8988T (cell line): ENCODE measurements around the gene ABCA10.
"Not testable (repeated sequence)": the region's sequence is repeated elsewhere in the genome, so short reads cannot be mapped to it uniquely, and the experiment has no call there.

Source experiments
- DNase-seq: peaks from one replicate; pipeline ENCODE4 v3.0.0; 2011

The ABCA10 gene, protein sequence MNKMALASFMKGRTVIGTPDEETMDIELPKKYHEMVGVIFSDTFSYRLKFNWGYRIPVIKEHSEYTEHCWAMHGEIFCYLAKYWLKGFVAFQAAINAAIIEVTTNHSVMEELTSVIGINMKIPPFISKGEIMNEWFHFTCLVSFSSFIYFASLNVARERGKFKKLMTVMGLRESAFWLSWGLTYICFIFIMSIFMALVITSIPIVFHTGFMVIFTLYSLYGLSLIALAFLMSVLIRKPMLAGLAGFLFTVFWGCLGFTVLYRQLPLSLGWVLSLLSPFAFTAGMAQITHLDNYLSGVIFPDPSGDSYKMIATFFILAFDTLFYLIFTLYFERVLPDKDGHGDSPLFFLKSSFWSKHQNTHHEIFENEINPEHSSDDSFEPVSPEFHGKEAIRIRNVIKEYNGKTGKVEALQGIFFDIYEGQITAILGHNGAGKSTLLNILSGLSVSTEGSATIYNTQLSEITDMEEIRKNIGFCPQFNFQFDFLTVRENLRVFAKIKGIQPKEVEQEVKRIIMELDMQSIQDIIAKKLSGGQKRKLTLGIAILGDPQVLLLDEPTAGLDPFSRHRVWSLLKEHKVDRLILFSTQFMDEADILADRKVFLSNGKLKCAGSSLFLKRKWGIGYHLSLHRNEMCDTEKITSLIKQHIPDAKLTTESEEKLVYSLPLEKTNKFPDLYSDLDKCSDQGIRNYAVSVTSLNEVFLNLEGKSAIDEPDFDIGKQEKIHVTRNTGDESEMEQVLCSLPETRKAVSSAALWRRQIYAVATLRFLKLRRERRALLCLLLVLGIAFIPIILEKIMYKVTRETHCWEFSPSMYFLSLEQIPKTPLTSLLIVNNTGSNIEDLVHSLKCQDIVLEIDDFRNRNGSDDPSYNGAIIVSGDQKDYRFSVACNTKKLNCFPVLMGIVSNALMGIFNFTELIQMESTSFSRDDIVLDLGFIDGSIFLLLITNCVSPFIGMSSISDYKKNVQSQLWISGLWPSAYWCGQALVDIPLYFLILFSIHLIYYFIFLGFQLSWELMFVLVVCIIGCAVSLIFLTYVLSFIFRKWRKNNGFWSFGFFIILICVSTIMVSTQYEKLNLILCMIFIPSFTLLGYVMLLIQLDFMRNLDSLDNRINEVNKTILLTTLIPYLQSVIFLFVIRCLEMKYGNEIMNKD (N-terminal part only)

DNA sequence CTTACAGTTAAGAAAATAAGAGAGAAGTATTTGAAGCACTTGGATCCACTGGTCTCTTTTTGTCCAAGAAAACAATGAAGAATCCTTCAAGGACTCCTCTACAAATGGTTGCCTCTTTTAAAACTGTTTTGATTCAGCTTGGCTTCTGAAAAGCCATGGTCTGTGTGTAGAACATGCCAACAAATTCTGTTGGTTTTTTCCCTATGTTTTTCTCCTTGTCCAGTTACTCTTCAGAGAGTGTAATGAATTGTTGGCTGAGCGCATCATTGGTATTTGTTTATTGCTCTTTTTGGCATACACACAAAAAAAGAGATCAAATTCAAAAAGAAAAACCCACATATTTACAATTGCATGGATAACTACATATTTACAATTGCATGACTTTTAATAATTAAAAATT, at the start of gene ABCA10:
Gene ABCA10, minus strand, starts transcription at position 249 of the 400 bp plus-strand sequence. CDS start 3,466 bp downstream, outside the sequence.
- no peak for DNase-seq

DNA sequence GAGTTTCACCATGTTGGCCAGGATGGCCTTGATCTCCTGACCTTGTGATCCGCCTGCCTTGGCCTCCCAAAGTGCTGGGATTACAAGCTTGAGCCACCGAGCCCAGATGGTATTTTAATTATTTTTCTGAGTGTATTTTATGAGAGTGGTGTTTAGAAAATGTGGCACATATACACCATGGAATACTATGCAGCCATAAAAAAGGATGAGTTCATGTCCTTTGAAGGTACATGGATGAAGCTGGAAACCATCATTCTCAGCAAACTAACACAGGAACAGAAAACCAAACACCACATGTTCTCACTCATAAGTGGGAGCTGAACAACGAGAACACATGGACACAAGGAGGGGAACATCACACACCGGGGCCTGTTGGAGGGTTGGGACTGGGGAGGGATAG, 47.7 kb upstream of the ABCA10 start:
- DNase-seq, result not testable (repeated sequence)

DNA sequence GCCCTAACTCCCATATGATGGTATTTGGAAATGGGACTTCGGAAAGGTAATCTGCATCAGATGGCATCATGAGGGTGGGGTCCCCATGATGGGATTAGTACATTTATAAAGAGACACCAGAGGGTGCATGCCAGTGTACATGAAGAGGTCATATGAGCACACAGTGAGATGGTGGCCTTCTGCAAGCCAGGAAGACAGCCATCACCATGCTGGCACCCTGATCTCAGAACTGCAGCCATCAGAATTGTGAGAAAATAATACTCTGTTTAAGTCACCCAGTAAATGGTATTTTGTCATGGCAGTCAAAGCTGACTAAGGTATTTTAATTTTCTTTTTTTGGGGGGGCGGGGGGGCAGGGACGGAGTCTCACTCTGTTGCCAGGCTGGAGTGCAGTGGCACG, 47.1 kb upstream of the ABCA10 start:
- DNase-seq, result no peak

DNA sequence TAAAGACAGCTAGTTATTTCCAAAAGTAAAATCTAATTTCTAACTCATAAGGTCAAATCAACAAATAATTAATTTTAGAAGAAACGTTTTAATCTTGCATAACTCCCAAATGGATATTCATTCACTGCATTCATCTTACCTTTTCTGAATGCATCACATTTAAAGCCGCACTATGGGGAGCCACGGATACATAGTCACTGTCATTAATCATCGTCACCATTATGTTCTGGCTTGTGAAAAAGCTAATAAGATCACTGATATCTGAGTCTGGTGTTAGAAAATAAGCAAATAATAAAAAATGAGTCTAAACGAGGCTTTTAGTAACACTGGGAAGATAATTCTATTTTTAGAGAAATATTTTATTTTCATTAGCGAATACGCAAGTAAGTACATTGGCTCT, 42.4 kb upstream of the ABCA10 start:
- no peak for DNase-seq

DNA sequence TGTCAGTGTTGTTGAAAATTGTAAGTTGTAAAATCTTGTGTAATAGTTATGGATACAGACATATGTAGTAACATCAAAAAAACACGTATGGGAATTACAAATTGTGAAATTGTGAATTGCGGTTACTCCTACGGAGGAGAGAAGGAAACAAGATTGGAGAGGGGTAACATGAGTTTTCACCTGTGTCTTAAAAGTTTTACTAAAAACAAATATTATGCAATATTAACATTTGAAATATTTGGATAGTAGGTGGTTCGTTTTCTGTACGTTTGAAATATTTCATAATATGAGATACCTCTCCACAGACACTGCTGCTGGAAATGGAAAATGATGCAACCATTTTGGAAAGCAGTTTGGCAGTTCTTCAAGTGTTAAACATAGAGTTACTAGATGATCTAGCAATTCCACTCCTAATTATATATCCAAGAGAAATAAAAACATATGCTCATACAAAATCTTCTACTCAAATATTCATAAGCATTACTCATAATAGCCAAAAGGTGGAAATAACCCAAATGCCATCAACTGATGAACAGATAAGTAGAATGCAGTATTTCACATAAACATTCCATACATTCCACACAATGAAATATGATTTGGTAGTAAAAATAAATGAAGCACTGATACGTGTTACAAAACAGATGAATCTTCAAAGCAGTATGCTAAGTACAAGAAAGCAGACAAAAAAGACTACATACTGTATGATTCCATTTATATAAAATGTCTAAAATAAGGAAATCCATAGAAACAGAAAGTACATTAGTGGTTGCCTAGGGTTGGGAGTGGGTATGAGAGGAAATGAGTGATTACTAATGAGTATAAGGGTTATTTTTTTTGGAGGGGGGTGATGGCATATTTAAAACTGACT, 40.7 kb upstream of the ABCA10 start:
- no peak for DNase-seq

DNA sequence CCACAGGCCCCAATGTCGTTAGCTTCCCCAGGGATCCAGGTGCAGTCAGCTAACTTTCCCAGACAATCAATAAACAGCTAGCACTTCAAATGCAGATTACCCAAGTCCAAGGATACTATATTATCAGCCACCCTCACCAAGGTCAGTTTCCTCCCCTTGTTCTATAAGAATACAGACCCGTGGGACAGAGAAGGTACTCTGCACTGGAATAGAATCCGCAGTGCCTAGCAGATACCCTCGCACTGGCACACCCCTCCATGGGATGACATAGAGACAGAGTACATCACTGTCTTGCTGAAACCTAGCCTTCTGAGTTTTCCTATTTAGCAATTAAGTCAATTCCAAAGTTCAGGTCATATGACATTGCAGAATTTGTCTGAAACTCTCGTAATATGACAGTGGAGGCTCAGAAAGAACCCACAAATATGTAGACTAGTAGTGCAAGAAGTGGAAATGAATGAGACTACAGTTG, 40.0 kb upstream of the ABCA10 start:
- DNase-seq, result no peak

DNA sequence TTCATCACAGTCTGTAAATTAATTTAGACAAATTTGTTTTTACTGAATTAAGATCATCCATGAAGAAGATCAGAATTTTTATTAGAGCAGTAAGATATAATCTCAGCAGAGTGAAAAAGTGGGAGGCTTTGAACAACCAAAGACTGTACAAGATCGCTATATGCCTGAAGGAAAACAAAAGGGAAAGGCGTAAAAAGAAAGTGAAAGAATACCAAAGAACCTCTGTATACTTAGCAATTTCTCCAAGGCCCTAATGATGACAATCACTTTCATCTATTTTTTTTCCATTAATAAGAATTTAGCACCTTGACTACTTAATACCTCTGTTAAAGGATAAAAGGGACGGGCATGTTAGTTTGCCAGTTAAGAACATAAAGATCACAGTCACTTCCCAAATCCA, 38.6 kb upstream of the ABCA10 start:
- no peak for DNase-seq

DNA sequence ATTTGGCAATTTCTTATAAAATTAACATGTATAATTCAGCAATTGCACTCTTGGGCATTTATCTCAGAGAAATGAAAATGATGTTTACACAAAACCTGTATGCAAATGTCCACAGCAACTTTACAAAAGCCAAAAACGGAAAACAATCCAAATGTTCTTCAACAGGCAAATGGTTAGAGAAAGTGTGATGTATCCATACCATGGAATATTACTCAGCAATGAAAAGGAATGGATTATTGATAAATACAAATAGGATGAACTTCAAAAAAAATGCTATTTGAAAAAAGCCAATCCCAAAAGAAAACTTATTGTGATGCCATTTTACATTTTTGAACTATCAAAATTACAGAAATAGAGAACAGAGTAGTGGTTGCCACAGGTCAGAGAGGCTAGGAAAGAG, 37.2 kb upstream of the ABCA10 start:
- DNase-seq, result no peak

DNA sequence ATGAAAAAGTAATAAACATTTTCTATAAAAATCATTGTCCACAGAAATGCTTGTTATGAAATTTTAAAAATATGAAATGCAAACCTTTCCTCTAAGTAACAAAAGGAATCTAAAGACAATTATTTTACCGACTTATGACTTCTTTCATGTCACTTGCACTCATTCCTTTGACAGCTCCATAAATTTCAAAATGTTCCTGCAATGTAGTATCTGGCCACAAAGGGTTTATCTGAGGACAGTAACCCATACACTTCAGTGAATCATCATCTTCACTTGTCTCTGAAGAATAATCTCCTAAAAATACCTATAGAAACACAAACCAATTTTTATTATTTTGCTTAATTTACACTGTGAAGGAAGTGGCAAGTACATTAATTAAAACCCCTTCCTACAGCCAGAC, 25.6 kb upstream of the ABCA10 start:
- DNase-seq, result no peak

DNA sequence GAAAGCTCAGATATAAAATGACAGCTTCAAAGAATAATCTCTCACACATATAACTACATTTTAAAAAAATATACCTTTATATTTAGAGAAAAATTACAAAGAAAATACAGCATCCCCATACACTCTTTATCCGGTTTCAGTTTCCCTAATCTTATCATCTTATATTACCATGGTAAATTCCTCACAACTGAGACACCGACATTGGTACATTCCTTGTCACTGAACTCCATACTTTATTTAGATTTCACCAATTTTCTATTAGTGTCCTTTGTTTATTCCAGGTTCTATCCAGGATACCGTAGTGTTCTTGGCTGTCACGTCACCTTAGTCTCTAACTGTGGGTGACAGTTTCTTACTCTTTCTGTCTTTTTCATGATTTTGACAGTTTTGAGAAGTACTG, 22.0 kb upstream of the ABCA10 start:
- DNase-seq, result no peak

DNA sequence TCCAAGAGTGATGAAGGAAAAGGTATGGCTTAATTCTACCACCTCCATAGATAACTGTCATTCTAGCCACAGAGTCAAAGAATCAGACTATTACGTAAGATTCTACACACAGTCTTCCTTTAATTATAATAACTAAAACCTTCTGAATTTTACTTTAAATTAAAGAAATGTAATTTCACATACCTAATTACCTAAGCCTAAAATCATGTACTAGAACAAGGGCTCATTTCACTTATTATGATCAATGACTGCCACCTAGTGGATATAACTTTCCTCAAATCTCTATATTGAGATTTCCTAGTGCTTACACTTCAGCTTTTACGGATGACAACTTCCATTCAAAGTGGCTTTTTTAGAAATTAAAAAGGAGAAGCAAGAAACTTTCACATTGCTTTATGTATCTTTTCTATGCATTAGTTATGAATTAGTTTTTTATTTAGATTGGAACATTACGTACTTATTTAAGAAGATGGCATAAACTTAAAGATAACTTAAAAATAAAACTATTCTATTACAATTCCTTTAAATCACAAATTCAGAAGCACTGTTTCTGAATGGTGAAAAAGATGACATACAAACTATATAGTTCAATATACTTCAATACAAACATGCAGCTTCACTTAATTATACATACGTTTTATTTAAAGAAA, 18.2 kb upstream of the ABCA10 start:
- no peak for DNase-seq

DNA sequence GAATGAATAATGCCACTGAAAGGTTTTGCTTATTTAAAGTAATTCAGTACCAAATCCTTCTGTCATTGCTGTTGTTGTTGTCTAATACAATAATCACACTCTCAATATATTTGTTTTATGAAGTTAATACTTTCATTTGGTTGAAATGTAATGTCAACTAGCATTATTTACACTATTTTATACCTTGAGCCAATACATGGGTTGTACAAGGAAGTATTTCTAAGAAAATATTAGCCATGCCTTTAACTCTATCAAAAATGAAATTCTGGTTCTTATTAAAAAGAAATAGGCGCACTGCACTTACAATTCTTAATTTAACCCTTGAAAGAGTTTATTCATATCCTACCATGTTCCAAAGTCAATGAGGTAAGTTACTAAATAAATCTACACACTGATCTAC, 17.6 kb upstream of the ABCA10 start:
- DNase-seq, result no peak

DNA sequence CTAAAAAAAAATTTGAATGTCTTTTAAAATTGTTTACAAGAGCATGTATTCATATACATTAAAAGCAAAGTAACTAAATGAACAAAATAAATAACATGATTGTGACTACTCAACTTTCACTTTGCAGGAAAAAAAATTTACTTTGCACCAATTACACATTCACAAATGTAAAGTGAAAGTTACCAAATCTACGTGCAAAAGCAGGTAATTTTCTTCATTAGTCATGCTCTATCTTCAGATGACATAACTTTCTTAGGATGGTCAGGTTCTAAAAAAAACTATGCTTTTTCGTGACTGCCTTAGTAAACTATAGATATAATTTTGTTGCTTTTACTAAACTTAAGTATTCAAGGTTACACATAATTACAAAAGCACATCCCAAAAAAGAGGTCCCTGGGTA, 17.0 kb upstream of the ABCA10 start:
- DNase-seq, result no peak

DNA sequence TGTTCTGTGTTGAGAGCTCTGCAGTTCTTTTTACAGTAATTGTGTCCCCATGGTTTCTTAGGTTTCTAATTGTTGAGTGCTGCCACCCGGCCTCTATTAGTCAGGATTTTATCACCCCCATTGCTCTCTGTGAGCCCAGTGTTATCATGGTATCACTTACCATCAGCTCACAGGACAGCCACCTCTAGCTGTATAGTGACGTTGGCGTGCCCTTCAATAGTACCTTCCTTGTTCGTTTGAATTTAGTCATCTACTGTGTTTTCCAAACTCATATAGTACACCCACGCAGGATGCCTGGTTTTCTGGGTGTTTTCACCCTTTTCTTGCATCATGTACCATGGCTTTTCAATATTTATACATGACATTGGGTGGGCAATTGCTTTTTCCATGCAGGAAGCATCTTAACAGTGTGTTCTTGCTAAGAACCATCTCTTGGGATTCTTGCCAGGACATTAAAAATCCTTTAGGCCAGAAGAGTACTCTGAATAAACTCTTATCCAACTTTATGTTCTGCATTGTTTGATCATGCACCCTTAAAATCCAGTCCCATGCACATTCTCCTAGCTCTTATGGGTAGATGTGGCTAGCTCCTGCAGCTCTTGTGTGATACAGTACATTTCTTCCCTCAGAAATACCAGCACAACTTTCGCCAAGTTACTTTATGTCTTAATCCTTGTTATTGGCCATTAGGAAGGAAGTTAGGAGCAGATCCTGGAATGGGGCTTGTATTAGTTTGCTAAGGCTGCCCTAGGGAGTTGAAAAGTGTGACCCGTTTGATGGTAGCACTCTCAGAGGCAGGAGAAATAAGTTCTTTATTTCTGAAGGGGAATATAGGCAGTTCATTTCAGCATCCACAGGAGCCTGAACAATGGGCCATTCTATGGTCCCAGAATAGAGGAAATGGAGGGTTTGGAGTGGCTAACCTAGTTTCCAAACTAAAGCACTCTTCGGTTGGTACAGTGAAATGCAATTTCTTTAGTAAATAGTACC, 11.3 kb upstream of the ABCA10 start:
- DNase-seq, result no peak

DNA sequence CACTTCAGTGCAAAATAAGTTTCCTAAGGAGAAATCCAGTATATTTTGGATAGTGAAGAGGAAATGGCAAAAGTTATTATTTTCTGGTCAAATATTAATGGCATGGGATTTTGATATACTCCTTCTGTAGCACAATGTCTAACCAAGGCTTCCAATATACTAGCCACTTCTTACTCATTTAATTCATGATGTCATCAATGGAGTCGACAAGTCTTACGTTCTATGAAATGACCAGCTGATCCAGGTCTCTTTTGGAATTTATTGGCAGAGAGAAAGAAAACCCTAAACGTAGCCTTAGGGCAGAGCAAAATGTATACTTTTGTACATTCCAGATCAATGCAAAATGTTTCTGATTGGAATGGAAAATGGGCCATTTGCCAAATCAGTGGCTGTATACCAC, 8.3 kb upstream of the ABCA10 start:
- DNase-seq, result no peak

DNA sequence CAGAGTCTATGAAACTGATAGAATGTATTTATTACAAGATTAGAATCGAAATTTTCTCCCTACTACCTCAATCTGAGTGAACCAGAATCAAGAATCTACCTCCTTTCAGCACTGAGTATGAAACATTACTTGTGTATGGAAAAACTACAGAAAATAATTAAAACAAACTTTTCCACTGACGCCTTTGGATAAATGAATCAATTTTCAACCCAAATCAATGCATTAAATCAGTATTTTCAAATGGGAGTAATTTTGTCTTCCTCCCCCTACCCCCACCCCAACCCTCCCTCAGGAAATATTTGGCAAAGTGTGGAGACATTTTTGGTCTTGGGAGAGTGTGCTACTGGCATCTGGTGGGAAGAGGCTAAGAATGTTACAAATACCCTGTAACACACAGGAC, 7.8 kb upstream of the ABCA10 start:
- no peak for DNase-seq

DNA sequence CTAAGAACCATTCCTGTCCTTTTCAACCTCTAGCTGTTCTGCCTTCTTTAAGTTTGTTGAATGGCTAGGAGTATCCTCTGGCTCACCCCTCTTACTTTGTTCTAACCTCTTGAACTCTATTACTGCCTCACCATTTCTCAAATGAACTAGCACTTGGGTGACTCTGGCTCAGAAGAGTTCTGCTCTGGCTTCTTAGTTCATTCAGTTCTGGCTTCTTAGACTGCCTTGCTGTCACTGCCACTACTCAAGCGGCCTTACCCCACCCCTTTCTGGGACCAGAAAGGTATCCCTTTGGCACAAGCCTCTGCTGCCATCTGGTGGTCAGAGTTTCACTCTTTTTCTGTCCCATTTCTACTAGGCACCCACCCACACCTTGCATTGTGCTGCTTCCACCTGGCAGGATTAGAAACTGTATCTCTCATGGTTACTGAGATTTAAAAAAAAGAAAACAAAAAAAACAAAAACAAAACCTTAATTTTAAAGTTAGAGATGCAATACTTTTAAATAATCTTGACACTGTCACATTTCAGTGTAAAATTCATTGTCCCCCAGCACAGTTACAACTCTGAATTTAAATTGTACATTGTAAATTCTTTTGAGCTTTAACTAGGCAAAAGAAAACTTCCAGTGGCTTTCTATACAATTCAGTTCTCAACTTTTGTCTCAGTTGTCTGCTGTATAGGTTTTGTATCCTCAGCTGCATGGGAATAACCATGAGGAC, 6.9 kb upstream of the ABCA10 start:
- no peak for DNase-seq

DNA sequence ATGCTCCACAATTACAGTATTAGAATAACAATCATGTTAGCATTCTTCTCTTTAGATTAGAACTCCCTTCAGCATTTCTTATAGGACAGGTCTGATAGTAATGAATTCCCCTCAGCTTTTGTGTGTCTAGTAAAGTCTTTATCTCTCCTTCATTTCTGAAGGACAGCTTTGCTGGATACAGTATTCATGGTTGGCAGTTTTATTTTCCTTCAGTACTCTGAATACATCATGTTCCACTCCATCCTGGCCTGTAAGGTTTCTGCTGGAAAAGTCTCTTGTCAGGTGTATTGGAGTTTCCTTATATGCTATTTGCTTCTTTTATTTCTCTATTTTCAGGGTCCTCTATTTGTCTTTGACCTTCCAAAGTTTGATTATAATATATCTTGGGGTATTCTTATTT, 4.0 kb upstream of the ABCA10 start:
- no peak for DNase-seq

DNA sequence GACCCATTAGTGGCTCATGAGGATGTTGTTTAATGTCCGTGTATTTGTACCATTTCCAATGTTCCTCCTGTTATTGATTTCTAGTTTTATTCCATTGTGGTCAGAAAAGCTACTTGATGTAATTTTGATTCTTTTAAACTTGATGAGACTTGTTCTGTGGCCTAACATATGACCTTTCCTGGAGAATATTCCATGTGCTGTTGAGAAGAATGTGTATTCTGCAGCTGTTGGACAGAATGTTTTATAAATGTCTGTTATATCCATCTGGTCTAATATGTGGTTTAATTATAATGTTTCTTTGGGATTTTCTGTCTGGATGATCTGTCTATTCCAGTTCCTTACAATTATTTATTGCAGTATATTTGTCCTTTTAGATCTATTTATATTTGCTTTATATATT, 2.9 kb upstream of the ABCA10 start:
- DNase-seq, result no peak

DNA sequence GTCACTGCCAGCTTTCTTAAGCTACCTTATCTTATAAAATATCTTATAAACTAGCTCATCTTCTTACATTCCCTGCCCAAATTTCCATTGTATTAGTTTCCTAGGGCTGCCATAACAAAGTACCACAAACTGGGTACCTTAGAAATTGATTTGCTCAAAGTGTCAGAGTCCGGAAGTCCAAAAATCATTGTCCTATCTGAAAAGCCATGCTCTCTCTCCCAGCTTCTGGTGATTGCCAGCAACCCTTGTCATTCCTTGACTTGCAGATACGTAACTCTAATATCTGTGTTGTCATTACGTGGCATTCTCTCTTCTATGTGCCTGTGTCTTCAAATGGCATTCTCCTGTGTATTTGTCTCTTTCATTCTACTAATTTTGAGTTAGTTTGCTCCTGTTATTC, 2.3 kb upstream of the ABCA10 start:
- DNase-seq, result no peak
